Gastrocnemius medialis (tissue), 4 donors: ENCODE results near the gene RNF144A.

Source experiments
- POLR2A ChIP-seq, 2 donors: fragments of 450-650 bp; IDR thresholded peaks; one replicate each; pipeline ENCODE4 v1.6.1; 2017; ENCODE audit warnings: antibody characterized with exemption in 2 of 2, mild to moderate bottlenecking in 2 of 2, moderate library complexity in 2 of 2
- TF ChIP-seq, protein P1 (sequence below), 5 experiments: fragments of 450-650 bp in 3 of 5; fragments of 200-600 bp in 2 of 5; sonication (generic) in 2 of 5; IDR thresholded peaks in 4 of 5; conservative IDR thresholded peaks in 1 of 5; 1 replicate in 4 of 5; 2 replicates in 1 of 5; pipeline ENCODE4 v1.5.1; 2016 to 2019; ENCODE audit warnings: antibody characterized with exemption in 5 of 5, mild to moderate bottlenecking in 3 of 5, moderate library complexity in 3 of 5

DNA sequence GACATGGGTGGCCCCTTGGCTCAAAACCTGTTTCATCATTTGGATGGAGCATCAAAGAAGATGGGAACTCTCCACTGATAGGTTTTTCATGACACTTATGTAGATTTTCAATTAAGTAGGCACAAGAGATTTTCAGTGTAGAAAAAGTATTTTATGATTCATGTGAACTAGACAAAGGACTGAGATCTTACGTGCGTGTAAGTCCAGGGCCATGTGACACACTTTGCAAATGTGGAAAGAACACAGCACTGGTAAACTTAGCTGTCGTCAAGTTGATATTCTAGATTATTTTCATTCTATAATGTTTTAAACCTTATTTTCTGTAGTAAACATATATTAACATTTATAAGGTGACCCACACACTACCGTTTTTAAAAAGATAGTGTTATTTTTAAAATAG lies 37.4 kb downstream of the RNF144A start:
- TF ChIP-seq, protein P1, sequence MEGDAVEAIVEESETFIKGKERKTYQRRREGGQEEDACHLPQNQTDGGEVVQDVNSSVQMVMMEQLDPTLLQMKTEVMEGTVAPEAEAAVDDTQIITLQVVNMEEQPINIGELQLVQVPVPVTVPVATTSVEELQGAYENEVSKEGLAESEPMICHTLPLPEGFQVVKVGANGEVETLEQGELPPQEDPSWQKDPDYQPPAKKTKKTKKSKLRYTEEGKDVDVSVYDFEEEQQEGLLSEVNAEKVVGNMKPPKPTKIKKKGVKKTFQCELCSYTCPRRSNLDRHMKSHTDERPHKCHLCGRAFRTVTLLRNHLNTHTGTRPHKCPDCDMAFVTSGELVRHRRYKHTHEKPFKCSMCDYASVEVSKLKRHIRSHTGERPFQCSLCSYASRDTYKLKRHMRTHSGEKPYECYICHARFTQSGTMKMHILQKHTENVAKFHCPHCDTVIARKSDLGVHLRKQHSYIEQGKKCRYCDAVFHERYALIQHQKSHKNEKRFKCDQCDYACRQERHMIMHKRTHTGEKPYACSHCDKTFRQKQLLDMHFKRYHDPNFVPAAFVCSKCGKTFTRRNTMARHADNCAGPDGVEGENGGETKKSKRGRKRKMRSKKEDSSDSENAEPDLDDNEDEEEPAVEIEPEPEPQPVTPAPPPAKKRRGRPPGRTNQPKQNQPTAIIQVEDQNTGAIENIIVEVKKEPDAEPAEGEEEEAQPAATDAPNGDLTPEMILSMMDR (IDR thresholded peaks at IDR 0.05 in 4 of 5, conservative IDR thresholded peaks at IDR 0.05 in 1 of 5) = no peak
- no peak for TF ChIP-seq POLR2A (IDR thresholded peaks at IDR 0.05)
